Measurements from ENCODE around the gene CNRIP1.
"Not testable (repeated sequence)": the region's sequence is repeated elsewhere in the genome, so short reads cannot be mapped to it uniquely, and the experiment has no call there.

The CNRIP1 gene

DNA sequence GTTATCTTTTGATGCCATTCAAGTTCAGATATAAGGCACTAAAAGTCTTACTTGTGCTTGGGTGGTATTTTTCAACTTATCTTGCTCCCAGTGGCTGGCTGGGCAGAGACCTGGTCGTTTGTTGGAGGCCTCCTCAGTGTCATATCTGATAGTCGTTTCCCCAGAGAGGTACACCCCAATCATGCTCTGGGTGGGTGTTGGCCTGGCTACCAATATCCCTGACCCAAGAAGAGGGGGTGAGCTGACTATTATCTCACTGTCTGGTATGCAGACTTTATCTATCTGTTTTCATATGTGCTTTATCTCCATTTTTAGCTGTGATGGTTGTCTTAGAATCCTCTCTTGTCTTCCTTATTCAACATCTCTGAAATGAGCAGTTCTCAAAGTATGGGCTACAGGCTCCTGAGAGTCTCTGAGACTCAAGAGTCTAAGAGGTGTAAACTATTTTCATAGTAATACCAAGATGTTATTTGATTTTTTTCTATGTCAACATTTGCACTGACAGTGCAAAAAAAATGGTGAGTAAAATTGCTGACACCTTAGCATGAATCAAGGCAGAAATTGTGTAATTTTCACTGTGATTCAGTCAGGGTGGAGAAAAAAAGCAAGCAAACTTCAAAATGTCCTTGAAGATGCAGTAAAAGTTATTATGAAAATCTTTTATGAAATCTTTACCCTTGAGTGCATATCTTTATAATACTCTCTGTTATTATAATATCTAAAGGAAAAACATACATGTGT, 33.1 kb upstream of the CNRIP1 start:
- no peak overlapping the region for H3K4me3 ChIP-seq (ENCODE audit: low read depth, low read length)
- TF ChIP-seq MAX (IDR thresholded peaks at IDR 0.05; ENCODE audit: low read depth, low read length) = no peak
- TF ChIP-seq, protein P1, sequence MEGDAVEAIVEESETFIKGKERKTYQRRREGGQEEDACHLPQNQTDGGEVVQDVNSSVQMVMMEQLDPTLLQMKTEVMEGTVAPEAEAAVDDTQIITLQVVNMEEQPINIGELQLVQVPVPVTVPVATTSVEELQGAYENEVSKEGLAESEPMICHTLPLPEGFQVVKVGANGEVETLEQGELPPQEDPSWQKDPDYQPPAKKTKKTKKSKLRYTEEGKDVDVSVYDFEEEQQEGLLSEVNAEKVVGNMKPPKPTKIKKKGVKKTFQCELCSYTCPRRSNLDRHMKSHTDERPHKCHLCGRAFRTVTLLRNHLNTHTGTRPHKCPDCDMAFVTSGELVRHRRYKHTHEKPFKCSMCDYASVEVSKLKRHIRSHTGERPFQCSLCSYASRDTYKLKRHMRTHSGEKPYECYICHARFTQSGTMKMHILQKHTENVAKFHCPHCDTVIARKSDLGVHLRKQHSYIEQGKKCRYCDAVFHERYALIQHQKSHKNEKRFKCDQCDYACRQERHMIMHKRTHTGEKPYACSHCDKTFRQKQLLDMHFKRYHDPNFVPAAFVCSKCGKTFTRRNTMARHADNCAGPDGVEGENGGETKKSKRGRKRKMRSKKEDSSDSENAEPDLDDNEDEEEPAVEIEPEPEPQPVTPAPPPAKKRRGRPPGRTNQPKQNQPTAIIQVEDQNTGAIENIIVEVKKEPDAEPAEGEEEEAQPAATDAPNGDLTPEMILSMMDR (IDR thresholded peaks at IDR 0.05; ENCODE audit: low read depth, low read length) = no peak
- TF ChIP-seq POLR2A (IDR thresholded peaks at IDR 0.05; ENCODE audit: extremely low read depth, insufficient read length) = no peak
- TF ChIP-seq MYC (IDR thresholded peaks at IDR 0.05; ENCODE audit: low read depth, low read length) = no peak
- no peak for DNase-seq (ENCODE audit: low read depth)

DNA sequence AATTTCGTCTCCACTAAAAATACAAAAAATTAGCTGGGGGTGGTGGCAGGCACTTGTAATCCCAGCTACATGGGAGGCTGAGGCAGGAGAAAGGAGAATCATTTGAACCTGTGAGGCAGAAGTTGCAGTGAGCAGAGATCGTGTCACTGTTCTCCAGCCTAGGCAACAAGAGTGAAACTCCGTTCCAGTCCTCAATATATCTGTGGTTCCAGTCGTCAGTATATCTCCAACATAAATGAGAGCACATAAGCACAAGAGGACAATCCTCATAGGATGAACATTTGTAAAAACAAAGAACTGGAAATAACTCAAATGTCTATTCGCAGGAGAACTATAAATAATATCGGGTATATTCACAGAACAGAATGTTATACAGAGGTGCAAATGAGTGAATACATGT, 32.2 kb upstream of the CNRIP1 start:
- TF ChIP-seq MYC (IDR thresholded peaks at IDR 0.05; ENCODE audit: low read depth, low read length) = no peak
- TF ChIP-seq MAX (IDR thresholded peaks at IDR 0.05; ENCODE audit: low read depth, low read length) = no peak
- TF ChIP-seq POLR2A (IDR thresholded peaks at IDR 0.05; ENCODE audit: extremely low read depth, insufficient read length) = no peak
- TF ChIP-seq, protein P1 (IDR thresholded peaks at IDR 0.05; ENCODE audit: low read depth, low read length) = no peak
- H3K4me3 ChIP-seq (ENCODE audit: low read depth, low read length) = no peak overlapping the region
- DNase-seq (ENCODE audit: low read depth) = no peak

DNA sequence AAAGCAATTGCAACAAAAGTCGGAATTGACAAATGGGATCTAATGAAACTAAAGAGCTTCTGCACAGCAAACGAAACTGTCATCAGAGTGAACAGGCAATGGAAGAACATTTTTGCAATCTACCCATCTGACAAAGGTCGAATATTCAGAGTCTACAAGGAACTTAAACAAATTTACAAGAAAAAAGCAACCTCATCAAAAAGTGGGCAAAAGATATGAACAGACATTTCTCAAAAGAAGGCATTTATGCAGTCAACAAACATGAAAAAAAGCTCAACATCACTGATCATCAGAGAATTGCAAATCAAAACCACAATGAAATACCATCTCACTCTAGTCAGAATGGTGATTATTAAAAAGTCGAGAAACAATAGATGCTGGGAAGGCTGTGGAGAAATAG, 29.3 kb upstream of the CNRIP1 start:
- DNase-seq (ENCODE audit: low read depth); H3K4me3 ChIP-seq (ENCODE audit: low read depth, low read length): not testable (repeated sequence)

DNA sequence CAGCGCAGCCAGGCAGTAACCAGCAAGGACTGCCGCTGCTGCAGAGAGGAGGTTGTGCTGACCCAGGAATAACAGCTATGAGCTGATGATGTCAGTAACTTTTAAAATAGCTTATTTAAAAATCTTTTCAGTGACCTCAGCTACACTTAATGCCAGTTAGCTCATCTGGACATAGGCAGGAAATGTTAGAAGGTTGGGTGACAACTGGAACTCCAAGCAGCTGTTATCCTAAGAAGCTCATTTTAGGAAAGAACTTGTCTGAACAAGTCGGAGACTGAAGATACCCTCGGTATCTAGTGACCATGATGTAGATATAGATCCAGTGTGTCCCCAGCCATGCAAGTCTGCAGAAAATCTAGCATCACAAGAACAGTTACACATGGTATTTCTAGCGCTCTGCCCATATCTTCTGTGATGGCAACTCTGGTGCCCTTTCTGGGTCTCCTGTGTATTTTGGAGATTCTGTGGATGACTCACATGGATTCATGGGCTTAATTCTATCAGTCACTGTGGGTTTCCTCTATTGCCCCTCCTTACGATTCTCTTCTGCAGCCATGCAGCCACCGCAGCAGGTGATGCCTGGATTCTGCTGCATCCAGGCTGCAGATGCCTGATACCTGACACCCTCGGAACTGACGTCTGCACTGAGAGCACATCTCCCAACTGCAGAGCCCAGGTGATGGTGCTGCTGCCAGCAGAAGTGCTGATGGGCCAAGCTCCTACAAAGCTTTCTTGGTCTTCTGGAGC, 25.6 kb upstream of the CNRIP1 start:
- DNase-seq (ENCODE audit: low read depth) = no peak
- H3K4me3 ChIP-seq (ENCODE audit: low read depth, low read length) = no peak overlapping the region
- TF ChIP-seq, protein P1 (IDR thresholded peaks at IDR 0.05; ENCODE audit: low read depth, low read length) = no peak
- TF ChIP-seq MYC (IDR thresholded peaks at IDR 0.05; ENCODE audit: low read depth, low read length) (no peak), POLR2A (IDR thresholded peaks at IDR 0.05; ENCODE audit: extremely low read depth, insufficient read length) (no peak), MAX (IDR thresholded peaks at IDR 0.05; ENCODE audit: low read depth, low read length) (no peak)

GRCh38 chr2:68344031-68344430, 24.3 kb upstream of the CNRIP1 start:
- DNase-seq (ENCODE audit: low read depth) = no peak
- no peak overlapping the region for H3K4me3 ChIP-seq (ENCODE audit: low read depth, low read length)
- TF ChIP-seq MYC (IDR thresholded peaks at IDR 0.05; ENCODE audit: low read depth, low read length) (no peak), MAX (IDR thresholded peaks at IDR 0.05; ENCODE audit: low read depth, low read length) (no peak), POLR2A (IDR thresholded peaks at IDR 0.05; ENCODE audit: extremely low read depth, insufficient read length) (no peak)
- TF ChIP-seq, protein P1 (IDR thresholded peaks at IDR 0.05; ENCODE audit: low read depth, low read length) = no peak

GRCh38 chr2:68342470-68342869, 22.7 kb upstream of the CNRIP1 start:
- peak; percentile 40 for DNase-seq (ENCODE audit: low read depth)
- TF ChIP-seq, protein P1 (IDR thresholded peaks at IDR 0.05; ENCODE audit: low read depth, low read length) = no peak
- TF ChIP-seq POLR2A (IDR thresholded peaks at IDR 0.05; ENCODE audit: extremely low read depth, insufficient read length) (no peak), MAX (IDR thresholded peaks at IDR 0.05; ENCODE audit: low read depth, low read length) (no peak), MYC (IDR thresholded peaks at IDR 0.05; ENCODE audit: low read depth, low read length) (no peak)
- H3K4me3 ChIP-seq (ENCODE audit: low read depth, low read length) = no peak overlapping the region

Measured in NB4 (cell line).